GM21576 (cell line): ENCODE data around the gene TRAPPC5.

Experiments
- ATAC-seq: cut with Tn5 transposase; IDR thresholded peaks from one replicate; pipeline ENCODE4 v1.9.1; 2021; ENCODE audit warnings: mild to moderate bottlenecking, moderate library complexity; ENCODE audit not compliant: unreplicated experiment

The TRAPPC5 gene

GRCh38 chr19:7645656-7646425, 34.8 kb upstream of the TRAPPC5 start:
- no peak for ATAC-seq

DNA sequence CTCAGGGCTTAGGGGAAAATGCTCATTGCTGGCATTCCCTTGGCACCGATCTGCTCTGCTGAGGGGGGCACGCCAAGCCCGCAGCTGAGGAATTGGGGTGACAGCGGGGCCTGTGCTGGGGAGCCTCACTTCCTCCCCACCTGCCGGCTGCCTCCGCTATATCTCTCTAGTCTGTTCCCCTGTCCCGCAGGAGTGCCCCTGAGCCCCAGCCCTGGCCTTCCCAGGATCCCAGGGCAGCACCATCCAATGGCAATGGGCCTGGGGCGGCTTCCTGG, 34.3 kb upstream of the TRAPPC5 start:
- ATAC-seq: no peak

DNA sequence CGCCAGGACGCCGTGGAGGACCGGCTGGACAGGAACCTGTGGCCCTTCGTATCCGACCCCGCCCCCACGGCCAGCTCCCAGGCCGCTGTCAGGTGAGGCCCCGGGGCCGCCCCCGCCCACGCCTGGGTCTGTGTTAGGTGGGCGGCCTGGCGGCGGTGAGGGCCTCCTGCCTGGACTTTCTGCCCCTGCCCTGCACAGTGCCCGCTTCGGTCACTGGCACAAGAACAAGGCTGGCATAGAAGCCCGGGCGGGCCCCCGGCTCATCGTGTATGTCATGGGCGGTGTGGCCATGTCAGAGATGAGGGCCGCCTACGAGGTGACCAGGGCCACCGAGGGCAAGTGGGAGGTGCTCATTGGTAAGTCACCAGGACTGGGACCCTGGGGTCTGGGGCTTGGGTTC, 33.5 kb upstream of the TRAPPC5 start:
- no peak for ATAC-seq

DNA sequence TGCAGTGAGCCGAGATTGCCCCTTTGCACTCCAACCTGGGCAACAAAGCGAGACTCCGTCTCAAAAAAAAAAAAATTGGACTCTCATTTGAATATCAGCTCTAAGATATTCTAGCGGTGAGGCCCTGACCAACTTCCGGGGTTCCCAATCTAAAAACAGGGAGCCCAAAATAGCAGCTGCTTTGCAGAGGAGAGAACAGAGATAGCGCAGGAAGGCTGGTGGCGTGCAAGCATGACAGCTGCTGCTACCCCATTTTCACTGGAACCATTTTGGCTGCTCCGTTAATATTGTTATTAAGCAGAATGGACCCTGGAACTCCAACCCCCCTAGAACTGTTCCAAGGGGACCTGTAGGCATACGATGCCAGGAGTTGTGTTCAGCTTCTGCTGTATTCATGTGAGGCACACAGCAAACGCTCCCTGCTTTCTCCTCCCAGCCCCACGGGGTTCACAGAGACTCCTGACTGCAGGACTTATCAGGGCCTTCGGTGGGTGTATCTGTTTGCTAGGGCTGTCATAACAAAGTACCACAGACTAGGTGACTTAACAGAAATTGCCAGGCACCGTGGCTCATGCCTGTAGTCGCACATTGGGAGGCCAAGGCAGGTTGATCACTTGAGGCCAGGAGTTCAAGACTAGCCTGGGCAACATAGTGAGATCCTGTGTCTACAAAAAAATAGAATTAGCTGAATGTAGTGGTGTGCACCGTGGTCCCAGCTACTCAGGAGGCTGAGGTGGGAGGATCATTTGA, 32.2 kb upstream of the TRAPPC5 start:
- ATAC-seq: no peak

- ATAC-seq: no peak
Observed at GRCh38 chr19:7650148-7650547, 30.5 kb upstream of the TRAPPC5 start.

- ATAC-seq: peak; percentile 53
Observed at GRCh38 chr19:7652061-7652641, 28.5 kb upstream of the TRAPPC5 start.

DNA sequence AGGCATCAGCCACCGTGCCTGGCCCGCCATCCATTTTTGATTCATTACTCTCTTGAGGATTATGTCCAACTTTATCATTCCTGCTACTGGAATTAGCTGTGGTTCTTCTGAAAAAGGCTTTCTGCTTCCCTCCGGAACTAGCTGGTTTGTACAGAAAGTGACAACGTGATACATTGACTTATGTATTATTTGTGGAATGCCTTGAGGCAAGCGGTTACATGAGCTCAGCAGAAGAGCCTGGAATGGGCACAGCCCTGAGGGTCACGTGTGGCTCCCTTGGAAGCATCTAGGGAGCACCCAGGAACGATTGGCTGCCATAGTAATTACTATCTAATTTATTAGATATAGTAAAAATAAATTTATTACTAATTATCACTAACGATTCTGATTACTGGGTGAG, 26.2 kb upstream of the TRAPPC5 start:
- no peak for ATAC-seq

GRCh38 chr19:7655581-7655980, 25.1 kb upstream of the TRAPPC5 start:
- no peak for ATAC-seq

DNA sequence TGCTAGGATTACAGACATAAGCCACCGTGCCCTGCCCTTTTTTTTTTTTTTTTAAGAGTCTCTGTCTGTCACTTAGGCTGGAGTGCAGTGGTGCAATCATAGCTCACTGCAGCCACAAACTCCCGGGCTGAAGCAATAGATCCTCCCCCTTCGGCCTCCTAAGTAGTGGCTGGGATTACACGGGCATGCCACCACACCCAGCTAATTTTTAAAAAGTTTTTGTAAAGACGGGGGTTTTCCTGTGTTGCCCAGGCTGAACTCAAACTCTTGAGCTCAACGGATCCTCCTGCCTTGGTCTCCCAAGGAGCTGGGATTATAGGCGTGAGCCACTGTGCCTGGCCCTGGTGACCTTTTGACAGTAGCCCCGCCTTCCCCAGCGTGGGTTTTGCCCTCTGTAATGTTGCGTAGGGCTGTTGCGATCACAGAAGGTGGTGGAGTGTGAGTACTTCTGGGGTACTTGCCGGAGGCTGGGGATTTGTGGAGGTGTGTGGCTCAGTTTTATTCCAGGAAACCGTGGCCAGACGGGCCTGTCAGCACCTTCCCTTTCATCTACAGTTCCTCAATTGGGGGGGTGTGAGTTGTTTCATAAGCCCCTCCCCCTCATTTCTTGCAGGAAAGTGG, 23.4 kb upstream of the TRAPPC5 start:
- ATAC-seq: no peak

DNA sequence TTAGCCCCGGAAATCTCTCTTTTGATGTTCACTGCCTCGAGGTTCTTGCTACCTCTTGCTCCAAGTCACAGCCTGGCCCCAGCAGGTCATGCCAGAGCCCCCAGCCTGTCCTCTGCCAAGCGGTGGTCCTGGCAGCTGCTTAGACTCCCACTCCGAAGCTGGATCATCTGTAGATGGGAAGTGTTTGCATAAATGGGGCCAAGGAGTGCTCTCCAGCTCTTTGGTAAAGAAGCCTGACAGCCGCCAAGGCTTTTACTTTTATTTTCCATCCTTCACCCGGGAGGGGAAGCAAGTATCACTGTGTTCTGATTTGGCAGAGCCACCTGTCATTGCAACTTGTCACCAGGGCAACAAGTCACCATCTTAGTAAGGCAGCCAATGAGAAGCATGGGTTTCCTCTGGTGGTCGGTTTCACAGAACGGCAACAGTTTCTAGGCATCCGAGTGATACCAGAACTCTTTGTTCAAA, 22.4 kb upstream of the TRAPPC5 start:
- peak; percentile 78 for ATAC-seq

- no peak for ATAC-seq
Observed at GRCh38 chr19:7661744-7662538, 18.7 kb upstream of the TRAPPC5 start.

GRCh38 chr19:7662657-7663056, 18.0 kb upstream of the TRAPPC5 start:
- ATAC-seq: no peak

- no peak for ATAC-seq
Observed at GRCh38 chr19:7663706-7664105, 16.9 kb upstream of the TRAPPC5 start.

- no peak for ATAC-seq
Observed at GRCh38 chr19:7665076-7665475, 15.6 kb upstream of the TRAPPC5 start.

- ATAC-seq: no peak
Observed at GRCh38 chr19:7668842-7669241, 11.8 kb upstream of the TRAPPC5 start, which contains the start of gene RETN. TSS of gene RETN (plus strand) at chr19:7669049. CDS start at chr19:7669327, 278 bp downstream.

DNA sequence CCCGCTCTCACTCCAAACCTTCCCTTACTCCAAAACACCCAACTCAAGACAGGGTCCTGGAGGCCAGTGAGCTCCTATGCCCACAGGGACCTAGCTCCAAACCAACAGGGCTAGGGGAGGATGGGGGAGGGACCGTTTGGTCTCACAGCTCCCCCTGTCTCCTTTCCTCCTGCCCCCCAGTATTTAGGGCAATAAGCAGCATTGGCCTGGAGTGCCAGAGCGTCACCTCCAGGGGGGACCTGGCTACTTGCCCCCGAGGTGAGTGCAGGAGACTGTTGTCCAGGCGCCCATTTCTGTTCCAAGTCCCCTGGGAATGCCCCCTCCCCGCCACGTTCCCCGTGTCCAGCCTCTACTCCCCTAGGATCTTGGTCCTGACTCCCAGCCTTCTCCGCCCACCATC, 11.0 kb upstream of the TRAPPC5 start:
- ATAC-seq: no peak

- ATAC-seq: no peak
Observed at GRCh38 chr19:7670150-7670783, 10.4 kb upstream of the TRAPPC5 start.

DNA sequence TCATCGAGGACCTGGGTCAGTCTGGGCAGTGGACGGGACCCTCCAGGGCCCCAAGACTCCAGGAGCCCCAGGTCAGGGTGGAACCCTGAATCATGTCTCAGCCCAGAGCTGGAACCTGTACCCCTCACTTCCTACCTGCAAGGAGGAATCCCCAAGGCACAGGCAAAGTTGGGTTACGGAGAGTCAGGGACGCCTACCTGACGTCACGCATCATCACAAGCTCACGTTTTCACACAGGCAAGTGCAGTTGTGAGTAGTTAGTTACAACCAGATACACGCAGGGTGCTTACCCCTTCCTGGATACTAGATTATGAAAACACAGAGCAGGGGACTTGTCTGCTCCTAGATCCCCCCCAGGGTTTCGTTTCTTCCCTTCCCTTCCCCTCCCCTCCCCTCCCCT, 9.8 kb upstream of the TRAPPC5 start:
- ATAC-seq: no peak

DNA sequence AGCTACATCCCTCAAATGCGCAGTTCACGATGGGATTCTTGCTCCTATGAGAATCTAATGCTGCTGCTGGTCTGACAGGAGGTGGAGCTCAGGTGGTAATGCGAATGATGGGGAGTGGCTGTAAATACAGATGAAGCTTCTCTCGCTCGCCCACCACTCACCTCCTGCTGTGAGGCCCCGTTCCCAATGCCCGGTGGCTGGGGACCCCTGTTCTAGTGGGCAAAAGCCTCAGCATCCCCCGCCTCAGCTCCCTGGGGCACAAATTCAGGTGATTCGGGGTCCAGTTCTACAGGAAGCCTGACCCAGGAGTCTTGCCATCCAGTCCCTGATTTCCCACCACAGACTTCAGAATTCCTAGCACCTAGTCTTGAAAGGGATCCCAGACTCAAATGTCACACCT, 8.1 kb upstream of the TRAPPC5 start:
- no peak for ATAC-seq
